Adrenal gland (tissue), 12 donors: ENCODE measurements around the gene PKDREJ. TPM values are rescaled to one million over a fixed set of nuclear protein-coding genes. Genes with fewer than 3 reads are reported as not detected.
"Not testable (repeated sequence)": the region's sequence is repeated elsewhere in the genome, so short reads cannot be mapped to it uniquely, and the experiment has no call there.

Source experiments
- DNase-seq, 7 donors: peaks; one replicate each; pipeline ENCODE4 v3.0.0-alpha.2; 2019 to 2020
- H3K27ac ChIP-seq, 5 donors: fragments of 200-600 bp; sonication (generic) in 4 of 5; 1 replicate in 3 of 5; 2 replicates in 2 of 5; pipeline versions ENCODE4 v1.5.1 to v1.8.0; 2016 to 2020; ENCODE audit warnings: mild to moderate bottlenecking in 1 of 5
- H3K27me3 ChIP-seq: fragments of 200-600 bp; 2 replicates; pipeline ENCODE4 v1.8.0; 2021
- H3K36me3 ChIP-seq, 2 donors: fragments of 200-600 bp; replicated peaks in 1 of 2; 1 replicate in 1 of 2; 2 replicates in 1 of 2; pipeline versions ENCODE4 v1.5.1 to v1.8.0; 2018 to 2022
- H3K4me1 ChIP-seq, 2 donors: fragments of 200-600 bp; replicated peaks in 1 of 2; 1 replicate in 1 of 2; 2 replicates in 1 of 2; pipeline versions ENCODE4 v1.5.1 to v1.8.0; 2018 to 2021
- H3K4me3 ChIP-seq, 4 donors: fragments of 200-600 bp; sonication (generic) in 3 of 4; one replicate each; pipeline ENCODE4 v1.5.1; 2016 to 2018
- H3K9me3 ChIP-seq, 3 donors: fragments of 200-600 bp; sonication (generic) in 1 of 3; replicated peaks in 1 of 3; 1 replicate in 2 of 3; 2 replicates in 1 of 3; pipeline versions ENCODE4 v1.5.1 to v1.8.0; 2016 to 2021
- POLR2A ChIP-seq, 2 donors: fragments of 450-650 bp; IDR thresholded peaks; one replicate each; pipeline ENCODE4 v1.6.1; 2017; ENCODE audit warnings: antibody characterized with exemption in 2 of 2, mild to moderate bottlenecking in 2 of 2, moderate library complexity in 1 of 2
- WGBS, 4 donors: extraction: QIAGEN DNeasy Blood & Tissue Kit in 2 of 4; methylation state at CpG; one replicate each; pipeline versions ENCODE4 v1.1.5 to v1.1.7; 2013 to 2017; 5-methylcytosine and 5-hydroxymethylcytosine counted together
- intact Hi-C, 2 donors: fragments of 100-400 bp; cut with DNase I; formaldehyde crosslinking; loops; one replicate each; pipeline versions ENCODE4 v1.14.1 to v1.15.0; 2022 to 2023
- polyA plus RNA-seq, 3 donors: library from polyadenylated mRNA; stranded (reverse); fragments of 200-250 nt in 2 of 3; fragments of 350-450 nt in 1 of 3; fragmentation: Illumina TruSeq in 1 of 3; extraction: RNeasy Lipid Tissue Mini Kit (QIAGEN cat#74804) in 1 of 3; gene quantifications; one replicate each; pipeline ENCODE4 v1.2.3, GENCODE V29; 2013 to 2014
- total RNA-seq, 9 donors: library from RNA; depleted of rRNA in 4 of 9; stranded (reverse); fragments of >200 nt in 4 of 9; fragments of 120-200 nt in 1 of 9; fragmentation: NEBNext Ultra II Directional in 1 of 9; extraction: Animal tissue kit (Norgen Biotek cat#: 25700) in 1 of 9; gene quantifications; one replicate each; pipeline versions ENCODE4 v1.1.0 to v1.2.4, GENCODE V29; 2013 to 2023
- TF ChIP-seq, protein P1 (sequence below), 6 experiments: fragments of 450-650 bp in 4 of 6; fragments of 200-600 bp in 2 of 6; sonication (generic) in 1 of 6; IDR thresholded peaks; 1 replicate in 5 of 6; 2 replicates in 1 of 6; pipeline versions ENCODE4 v1.5.1 to v1.8.0; 2016 to 2021; ENCODE audit warnings: antibody characterized with exemption in 6 of 6, mild to moderate bottlenecking in 2 of 6, moderate library complexity in 1 of 6
- donor health status: healthy with polysubstance abuse.
- donor health status: Bipolar disorder and iron deficiency.
- donor health status: DM: yes; HTN: yes; CAD: no.
- donor health status: DM: no; HTN: no; CAD: no.
- donor health status: DM: no; HTN: no; CAD: no.
- donor health status: DM: yes; HTN: yes; CAD: no.

The PKDREJ gene
- total and polyA plus RNA-seq, 12 donors, result under 0.01 to 0.11 (median 0.05) TPM; not detected in 2

DNA sequence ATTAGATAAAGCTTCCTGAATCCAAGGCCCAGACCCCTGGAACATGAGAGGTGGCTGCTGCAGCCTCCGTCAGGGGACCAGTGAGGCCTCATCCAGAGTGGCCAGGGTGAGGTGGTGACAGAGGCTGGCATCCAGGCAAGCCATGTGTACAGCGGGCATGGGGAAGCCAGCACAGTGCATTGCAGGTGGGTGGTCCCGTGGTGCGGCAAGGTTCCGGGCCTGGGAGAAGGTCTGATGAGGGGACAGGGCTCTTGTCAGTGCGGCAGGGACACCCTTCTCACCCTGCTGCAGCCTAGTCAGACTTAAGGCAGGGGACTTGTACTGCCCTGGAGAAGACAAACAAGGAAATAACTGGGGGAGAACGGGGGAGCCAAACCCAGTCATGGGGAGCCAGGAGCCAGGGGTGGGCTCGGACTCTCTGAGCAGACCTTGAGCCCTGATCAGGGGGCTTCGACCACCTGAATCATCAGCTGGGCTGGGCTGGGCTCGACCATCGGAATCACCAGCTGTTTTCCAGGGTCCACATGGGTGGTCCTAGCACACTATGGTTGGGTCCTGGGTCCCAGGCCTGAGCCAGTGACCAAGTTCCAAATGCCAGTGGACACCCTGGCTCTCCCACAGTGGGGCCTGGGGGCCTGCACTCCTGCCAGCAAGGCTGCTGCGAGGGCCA lies 9.8 kb upstream of the PKDREJ start:
- H3K4me3 ChIP-seq, result no peak overlapping the region
- H3K36me3 ChIP-seq, result peaks cover 0 to 58% of the 10 kb centered on the region in 2 donors
- H3K27ac ChIP-seq, result no peak overlapping the region
- no peak for TF ChIP-seq POLR2A (IDR thresholded peaks at IDR 0.05)
- no peaks in the 10 kb centered on the region for H3K9me3 ChIP-seq
- H3K4me1 ChIP-seq, result peaks cover 6 to 16% of the 10 kb centered on the region in 2 donors
- DNase-seq, result peak in 1 of 7 donors; percentile 13
- no peaks in the 10 kb centered on the region for H3K27me3 ChIP-seq
- intact Hi-C loops, result no loop called here
- 83 to 94% (median 92%) methylated on average over 5 to 12 of the region's 12 CpGs for WGBS, 4 donors

DNA sequence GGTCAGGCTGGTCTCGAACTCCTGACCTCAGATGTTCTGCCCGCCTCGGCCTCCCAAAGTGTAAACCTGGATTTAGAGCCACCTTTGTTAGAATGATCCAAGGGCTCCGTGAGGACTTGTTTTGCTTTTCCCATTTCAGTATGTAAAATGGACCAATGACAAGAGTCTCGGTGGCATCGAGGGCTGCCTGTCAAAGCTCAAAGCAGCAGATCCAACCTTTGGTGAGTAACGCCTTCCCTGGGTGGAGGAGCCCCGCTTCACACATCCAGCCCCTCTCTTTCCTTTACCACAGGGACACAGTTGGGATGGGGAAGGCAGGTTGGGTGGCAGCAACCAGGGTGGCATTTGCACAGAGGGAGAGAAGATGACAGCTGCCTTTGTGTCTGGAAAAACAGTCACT lies 9.1 kb upstream of the PKDREJ start:
- Histone ChIP-seq H3K27ac (no peak overlapping the region), H3K4me3 (no peak overlapping the region), H3K4me1 (peaks cover 9 to 18% of the 10 kb centered on the region in 2 donors), H3K9me3 (no peaks in the 10 kb centered on the region), H3K27me3 (no peaks in the 10 kb centered on the region), H3K36me3 (peaks cover 0 to 51% of the 10 kb centered on the region in 2 donors)
- intact Hi-C loops, result no loop called here
- DNase-seq, result peak in 1 of 7 donors; percentile 5
- TF ChIP-seq, protein P1, sequence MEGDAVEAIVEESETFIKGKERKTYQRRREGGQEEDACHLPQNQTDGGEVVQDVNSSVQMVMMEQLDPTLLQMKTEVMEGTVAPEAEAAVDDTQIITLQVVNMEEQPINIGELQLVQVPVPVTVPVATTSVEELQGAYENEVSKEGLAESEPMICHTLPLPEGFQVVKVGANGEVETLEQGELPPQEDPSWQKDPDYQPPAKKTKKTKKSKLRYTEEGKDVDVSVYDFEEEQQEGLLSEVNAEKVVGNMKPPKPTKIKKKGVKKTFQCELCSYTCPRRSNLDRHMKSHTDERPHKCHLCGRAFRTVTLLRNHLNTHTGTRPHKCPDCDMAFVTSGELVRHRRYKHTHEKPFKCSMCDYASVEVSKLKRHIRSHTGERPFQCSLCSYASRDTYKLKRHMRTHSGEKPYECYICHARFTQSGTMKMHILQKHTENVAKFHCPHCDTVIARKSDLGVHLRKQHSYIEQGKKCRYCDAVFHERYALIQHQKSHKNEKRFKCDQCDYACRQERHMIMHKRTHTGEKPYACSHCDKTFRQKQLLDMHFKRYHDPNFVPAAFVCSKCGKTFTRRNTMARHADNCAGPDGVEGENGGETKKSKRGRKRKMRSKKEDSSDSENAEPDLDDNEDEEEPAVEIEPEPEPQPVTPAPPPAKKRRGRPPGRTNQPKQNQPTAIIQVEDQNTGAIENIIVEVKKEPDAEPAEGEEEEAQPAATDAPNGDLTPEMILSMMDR (IDR thresholded peaks at IDR 0.05), result no peak
- TF ChIP-seq POLR2A (IDR thresholded peaks at IDR 0.05), result no peak
- WGBS, 4 donors, result 97 to 99% (median 97%) methylated on average over 8 of the region's 8 CpGs

DNA sequence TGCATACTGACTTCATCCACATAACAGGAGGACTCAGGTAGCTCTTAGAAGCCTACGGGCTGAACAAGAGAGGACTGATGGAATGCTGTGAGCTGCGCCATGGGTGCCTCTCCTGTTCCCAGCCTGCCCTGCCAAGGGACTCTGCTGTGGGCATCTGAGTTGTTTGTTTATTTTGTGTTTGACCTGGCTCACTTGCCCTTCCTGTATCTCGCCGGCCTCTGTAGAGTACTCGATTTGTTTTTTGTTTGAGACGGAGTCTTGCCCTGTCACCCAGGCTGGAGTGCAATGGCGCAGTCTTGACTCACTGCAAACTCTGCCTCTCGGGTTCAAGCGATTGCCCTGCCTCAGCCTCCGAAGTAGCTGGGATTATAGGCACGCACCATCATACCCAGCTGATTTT lies 6.4 kb upstream of the PKDREJ start:
- Histone ChIP-seq H3K9me3 (no peaks in the 10 kb centered on the region), H3K4me1 (peaks cover 16 to 25% of the 10 kb centered on the region in 2 donors), H3K4me3 (peak overlapping the region in 1 of 4 donors; percentile 73), H3K36me3 (peaks cover 0 to 30% of the 10 kb centered on the region in 2 donors), H3K27ac (peak overlapping the region in 2 of 5 donors; percentile 4 to 12), H3K27me3 (no peaks in the 10 kb centered on the region)
- intact Hi-C loops, result no loop called here
- DNase-seq, result peak in 1 of 7 donors; percentile 11
- 69 to 79% (median 74%) methylated on average over 8 to 11 of the region's 11 CpGs for WGBS, 4 donors
- TF ChIP-seq, protein P1 (IDR thresholded peaks at IDR 0.05), result no peak
- TF ChIP-seq POLR2A (IDR thresholded peaks at IDR 0.05), result no peak

DNA sequence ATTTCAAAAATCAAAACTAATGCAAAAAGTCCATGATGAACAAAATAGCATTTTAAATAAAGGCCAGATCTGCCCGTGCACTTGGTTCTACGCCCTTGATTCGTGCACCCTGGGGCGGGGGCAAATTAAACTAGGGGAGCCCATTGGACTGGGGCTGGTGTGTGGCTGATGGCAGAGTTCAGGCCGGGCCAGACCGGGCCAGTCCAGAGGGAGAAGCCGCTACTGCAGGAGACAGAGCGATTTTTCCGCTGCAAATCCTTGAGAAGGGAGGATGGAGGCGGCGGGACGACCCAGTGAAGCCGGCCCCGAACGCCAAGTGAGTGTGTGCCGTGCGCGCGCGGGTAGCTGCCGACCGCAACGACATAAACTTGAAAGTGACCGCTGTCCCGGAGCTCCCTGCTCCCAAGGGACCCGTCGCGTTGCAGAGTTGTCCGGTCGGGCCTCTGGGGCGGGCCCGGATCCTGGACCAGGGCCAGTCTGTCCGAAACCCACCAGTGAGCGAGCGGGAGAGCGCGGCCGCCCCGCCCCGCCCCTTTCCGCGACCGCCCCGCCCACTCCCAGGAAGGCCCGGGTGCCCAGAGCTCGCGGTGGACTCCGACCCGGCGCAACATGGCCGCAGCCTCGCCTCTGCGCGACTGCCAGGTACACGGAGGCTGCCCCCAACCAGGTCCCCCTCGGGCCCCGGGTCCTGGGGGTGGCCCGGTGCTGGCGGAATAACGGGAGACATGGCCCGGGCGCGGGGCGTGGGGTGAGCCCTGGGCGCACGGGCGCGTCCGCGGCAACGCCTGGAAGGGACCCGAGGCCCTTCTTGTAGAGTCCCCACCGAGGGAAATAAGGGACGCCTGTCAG lies 4.5 kb upstream of the PKDREJ start, which contains the start of gene TTC38:
Gene TTC38 (plus strand): TSS at position 578 of the 849 bp plus-strand sequence. CDS start 32 bp downstream, at position 610.
- 0 to 3% (median 1%) methylated on average over 31 to 74 of the region's 74 CpGs for WGBS, 4 donors
- peak; percentile 29 to 92 for TF ChIP-seq POLR2A (IDR thresholded peaks at IDR 0.05)
- TF ChIP-seq, protein P1 (IDR thresholded peaks at IDR 0.05), result no peak
- Histone ChIP-seq H3K27me3 (no peaks in the 10 kb centered on the region), H3K36me3 (peaks cover 0 to 13% of the 10 kb centered on the region in 2 donors), H3K27ac (peak within 1 kb of the TSS; percentile 62 to 85 (median 81)), H3K4me1 (peaks cover 16 to 25% of the 10 kb centered on the region in 2 donors), H3K9me3 (no peaks in the 10 kb centered on the region), H3K4me3 (peak within 1 kb of the TSS; percentile 36 to 73 (median 43))
- intact Hi-C loops, result no loop called here
- peak; percentile 95 to 97 (median 96) for DNase-seq

DNA sequence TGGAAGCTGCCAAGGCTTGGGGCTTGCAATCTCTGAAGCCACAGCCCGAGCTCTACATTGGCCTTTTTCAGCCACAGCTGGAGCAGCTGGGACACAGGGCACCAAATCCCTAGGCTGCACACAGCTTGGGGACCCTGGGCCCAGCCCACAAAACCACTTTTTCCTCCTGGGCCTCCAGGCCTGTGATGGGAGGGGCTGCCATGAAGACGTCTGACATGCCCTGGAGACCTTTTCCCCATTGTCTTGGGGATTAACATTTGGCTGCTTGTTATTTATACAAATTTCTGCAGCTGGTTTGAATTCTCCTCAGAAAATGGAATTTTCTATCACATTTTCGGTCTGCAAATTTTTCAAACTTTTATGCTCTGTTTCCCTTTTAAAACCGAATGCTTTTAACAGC lies 2.5 kb upstream of the PKDREJ start:
- intact Hi-C loops, DNase-seq: not testable (repeated sequence)

DNA sequence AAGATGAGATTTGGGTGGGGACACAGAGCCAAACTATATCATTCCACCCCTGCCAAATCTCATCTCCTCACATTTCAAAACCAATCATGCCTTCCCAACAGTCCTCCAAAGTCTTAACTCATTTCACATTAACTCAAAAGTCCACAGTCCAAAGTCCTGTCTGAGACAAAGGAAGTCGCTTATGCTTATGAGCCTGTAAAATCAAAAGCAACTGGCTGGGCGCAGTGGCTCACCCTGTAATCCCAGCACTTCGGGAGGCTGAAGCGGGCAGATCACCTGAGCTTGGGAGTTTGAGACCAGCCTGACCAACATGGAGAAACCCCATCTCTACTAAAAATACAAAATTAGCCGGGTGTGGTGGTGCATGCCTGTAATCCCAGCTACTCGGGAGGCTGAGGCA lies 1.4 kb upstream of the PKDREJ start:
- H3K27me3 ChIP-seq, DNase-seq, H3K4me3 ChIP-seq, intact Hi-C loops, H3K27ac ChIP-seq, H3K36me3 ChIP-seq, H3K9me3 ChIP-seq: not testable (repeated sequence)
- WGBS, 4 donors, result 91 to 99% (median 95%) methylated on average over 5 to 6 of the region's 6 CpGs
- H3K4me1 ChIP-seq, result peaks cover 16 to 24% of the 10 kb centered on the region in 2 donors

More for the DNA sequence above, 2.5 kb upstream of the PKDREJ start:
- not testable (repeated sequence) for H3K9me3 ChIP-seq, H3K4me3 ChIP-seq, H3K27ac ChIP-seq, H3K27me3 ChIP-seq, H3K36me3 ChIP-seq
- peaks cover 16 to 25% of the 10 kb centered on the region in 2 donors for H3K4me1 ChIP-seq
- 82 to 95% (median 92%) methylated on average over 4 of the region's 4 CpGs for WGBS, 4 donors
